22Rv1 (cell line): ENCODE measurements around the gene IGF2BP2.

Experiments
- H3K27ac ChIP-seq: fragments of 450-650 bp; 2 replicates; pipeline ENCODE4 v1.5.1; 2017
- CTCF ChIP-seq: fragments of 450-650 bp; IDR thresholded peaks from 2 replicates; pipeline ENCODE4 v1.5.1; 2017; ENCODE audit warnings: mild to moderate bottlenecking
- ZFX ChIP-seq: fragments of 450-650 bp; IDR thresholded peaks from 2 replicates; pipeline ENCODE4 v1.6.1; 2017; ENCODE audit warnings: antibody characterized with exemption, borderline replicate concordance

Gene IGF2BP2

GRCh38 chr3:185739264-185739701, 85.6 kb downstream of the IGF2BP2 start:
- H3K27ac ChIP-seq = no peak overlapping the region

GRCh38 chr3:185737740-185738680, 86.8 kb downstream of the IGF2BP2 start:
- H3K27ac ChIP-seq = no peak overlapping the region
- TF ChIP-seq ZFX = no peak
- no peak for TF ChIP-seq CTCF

More at GRCh38 chr3:185739264-185739701, 85.6 kb downstream of the IGF2BP2 start:
- TF ChIP-seq ZFX = no peak
- TF ChIP-seq CTCF = no peak

- TF ChIP-seq CTCF (no peak), ZFX (no peak)
- no peak overlapping the region for H3K27ac ChIP-seq
Observed at GRCh38 chr3:185737020-185737419, 87.8 kb downstream of the IGF2BP2 start.

GRCh38 chr3:185734725-185735096, 90.1 kb downstream of the IGF2BP2 start:
- H3K27ac ChIP-seq = no peak overlapping the region
- TF ChIP-seq ZFX (no peak), CTCF (no peak)

GRCh38 chr3:185733980-185734724, 90.7 kb downstream of the IGF2BP2 start:
- TF ChIP-seq CTCF (peak; percentile 82), ZFX (no peak)
- H3K27ac ChIP-seq = no peak overlapping the region

GRCh38 chr3:185732782-185733181, 92.1 kb downstream of the IGF2BP2 start:
- H3K27ac ChIP-seq = no peak overlapping the region
- TF ChIP-seq CTCF (no peak), ZFX (no peak)

GRCh38 chr3:185730550-185730949, 94.3 kb downstream of the IGF2BP2 start:
- TF ChIP-seq ZFX (no peak), CTCF (no peak)
- no peak overlapping the region for H3K27ac ChIP-seq
